HCEC 1CT (cell line): ENCODE data around the gene TBC1D3B.
"Not testable (repeated sequence)": the region's sequence is repeated elsewhere in the genome, so short reads cannot be mapped to it uniquely, and the experiment has no call there.

Experiments
- DNase-seq: peaks from one replicate; pipeline ENCODE4 v3.0.0-alpha.2; 2017

Gene TBC1D3B

DNA sequence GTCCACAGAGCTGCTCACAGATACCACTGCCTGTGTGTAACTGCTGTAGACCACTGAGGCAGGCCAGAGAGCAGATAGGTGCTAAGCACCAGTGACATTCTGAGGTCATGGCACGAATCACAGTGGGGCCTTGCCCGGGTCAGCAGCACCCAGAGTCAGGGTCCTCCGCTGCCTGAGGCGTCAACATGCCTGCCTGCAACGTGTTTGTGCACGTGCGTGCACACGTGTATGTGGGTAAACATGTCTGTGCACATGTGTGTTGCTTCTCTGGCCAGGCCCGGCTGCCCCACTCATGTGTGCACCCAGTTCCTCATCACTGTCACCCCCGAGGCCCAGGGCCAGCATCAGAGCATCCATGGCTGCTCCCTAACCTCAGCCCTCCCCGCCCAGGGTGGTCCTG is at the start of gene TBC1D3B:
Gene TBC1D3B, minus strand, starts transcription at position 101 of the 400 bp plus-strand sequence. CDS start 1,586 bp downstream, outside the sequence.
- not testable (repeated sequence) for DNase-seq

DNA sequence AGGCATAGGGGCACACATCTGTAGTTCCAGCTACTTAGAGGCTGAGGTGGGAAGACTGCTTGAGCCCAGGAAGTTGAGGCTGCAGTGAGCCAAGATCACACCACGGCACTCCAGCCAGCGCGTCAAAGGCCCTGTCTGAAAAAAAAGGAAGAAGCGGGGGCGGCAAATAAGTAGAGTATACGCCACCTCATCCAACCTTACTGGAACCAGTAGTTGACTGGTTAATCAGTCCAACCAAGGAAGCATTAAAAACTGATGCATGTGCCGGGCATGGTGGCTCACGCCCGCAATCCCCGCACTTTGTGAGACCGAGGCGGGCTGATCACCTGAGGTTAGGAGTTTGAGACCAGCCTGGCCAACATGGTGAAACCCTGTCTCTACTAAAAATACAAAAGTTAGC is 46.5 kb upstream of the TBC1D3B start:
- not testable (repeated sequence) for DNase-seq

DNA sequence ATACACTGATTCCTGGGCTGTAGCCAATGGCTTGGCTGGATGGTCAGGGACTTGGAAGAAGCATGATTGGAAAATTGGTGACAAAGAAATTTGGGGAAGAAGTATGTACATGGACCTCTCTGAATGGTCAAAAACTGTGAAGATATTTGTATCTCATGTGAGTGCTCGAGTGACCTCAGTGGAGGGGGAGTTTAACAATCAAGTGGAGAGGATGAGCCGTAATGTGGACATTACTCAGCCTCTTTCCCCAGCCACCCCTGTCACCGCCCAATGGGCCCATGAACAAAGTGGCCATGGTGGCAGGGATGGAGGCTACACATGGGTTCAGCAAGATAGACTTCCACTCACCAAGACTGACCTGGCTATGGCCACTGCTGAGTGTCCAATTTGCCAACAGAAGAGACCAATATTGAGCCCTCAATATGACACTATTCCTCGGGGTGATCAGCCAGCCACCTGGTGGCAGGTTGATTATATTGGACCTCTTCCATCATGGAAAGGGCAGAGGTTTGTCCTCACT is 45.2 kb upstream of the TBC1D3B start:
- not testable (repeated sequence) for DNase-seq

DNA sequence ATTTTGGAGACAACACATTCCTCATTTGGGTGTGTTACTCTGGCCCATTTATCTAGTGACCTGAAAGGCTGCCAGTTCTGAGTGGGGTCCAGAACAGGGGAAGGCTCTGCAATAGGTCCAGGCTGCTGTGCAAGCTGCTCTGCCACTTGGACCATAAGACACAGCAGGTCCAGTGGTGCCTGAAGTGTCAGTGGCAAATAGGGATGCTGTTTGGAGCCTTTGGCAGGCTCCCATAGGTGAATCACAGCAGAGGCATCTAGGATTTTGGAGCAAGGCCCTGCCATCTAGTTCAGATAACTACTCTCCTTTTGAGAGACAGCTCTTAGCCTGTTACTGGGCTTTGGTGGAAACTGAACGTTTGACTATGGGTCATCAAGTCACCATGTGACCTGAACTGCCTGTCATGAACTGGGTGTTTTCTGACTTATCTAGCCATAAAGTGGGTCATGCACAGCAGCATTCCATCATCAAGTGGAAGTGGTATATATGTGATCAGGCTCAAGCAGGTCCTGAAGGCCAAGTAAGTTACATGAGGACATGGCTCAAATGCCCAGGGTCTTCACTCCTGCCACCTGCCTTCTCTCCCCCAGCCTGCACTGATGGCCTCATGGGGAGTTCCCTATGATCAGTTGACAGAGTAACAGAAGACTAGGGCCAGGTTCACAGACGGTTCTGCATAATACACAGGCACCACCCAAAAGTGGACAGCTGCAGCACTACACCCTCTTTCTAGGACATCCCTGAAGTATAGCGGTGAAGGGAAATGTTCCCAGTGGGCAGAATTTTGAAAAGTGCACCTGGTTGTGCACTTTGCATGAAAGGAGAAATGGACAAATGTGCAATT is 44.5 kb upstream of the TBC1D3B start:
- not testable (repeated sequence) for DNase-seq

DNA sequence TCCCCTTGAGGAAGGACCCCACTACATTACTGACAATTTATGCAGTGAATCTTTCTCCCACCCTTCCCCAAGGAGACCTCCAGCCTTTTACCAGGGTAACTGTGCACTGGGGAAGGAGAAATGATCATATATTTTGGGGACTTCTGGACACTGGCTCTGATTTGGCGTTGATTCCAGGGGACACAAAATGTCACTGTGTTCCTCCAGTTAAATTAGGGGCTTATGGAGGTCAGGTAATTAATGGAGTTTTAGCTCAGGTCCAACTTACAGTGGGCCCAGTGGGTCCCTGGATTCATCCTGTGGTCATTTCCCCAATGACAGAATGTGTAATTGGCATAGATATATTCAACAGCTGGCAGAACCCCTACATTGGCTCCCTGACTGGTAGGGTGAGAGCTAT is 43.1 kb upstream of the TBC1D3B start:
- not testable (repeated sequence) for DNase-seq

DNA sequence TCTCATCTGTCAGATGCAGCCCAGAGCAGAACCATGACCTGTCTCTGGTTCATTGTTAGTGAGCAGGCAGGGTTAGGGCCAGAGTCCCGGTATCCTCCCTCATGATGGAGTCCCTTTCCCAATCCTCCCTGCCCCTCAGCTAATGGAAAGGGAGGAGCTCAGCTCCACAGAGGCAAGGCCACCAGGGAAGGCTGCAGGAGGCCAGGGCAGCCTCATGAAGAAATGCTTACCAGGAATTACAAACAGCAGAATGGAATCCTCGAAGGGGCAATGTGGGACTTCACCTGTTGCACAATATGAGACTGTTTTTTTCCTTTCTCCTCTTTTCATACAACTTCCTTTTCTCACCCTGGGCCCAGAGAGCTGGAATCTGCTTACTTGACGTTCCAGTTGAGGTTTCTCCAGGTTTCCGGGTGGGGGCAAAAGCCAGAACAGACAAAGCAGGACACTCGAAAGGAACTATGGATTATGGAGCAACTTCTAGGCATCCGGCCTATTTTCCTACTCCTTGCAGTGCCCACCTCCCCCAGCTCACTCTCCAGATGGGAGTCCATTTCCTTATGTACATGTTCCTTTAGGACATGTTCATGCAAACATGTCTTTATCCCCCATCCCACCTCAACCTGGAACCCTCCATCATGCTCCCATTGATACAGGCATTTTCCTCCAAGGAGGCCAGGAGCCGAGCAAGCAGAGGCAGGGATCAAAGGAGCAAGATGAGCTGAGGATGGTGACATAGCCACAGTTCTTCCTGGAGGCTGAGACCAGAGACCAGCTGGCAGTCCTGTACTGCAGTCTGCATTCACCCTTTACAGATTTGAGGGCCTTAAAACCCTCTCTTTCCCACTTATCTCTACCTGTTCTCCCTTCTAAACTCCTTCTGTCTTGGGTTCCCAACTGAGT is 39.2 kb upstream of the TBC1D3B start:
- DNase-seq: not testable (repeated sequence)

DNA sequence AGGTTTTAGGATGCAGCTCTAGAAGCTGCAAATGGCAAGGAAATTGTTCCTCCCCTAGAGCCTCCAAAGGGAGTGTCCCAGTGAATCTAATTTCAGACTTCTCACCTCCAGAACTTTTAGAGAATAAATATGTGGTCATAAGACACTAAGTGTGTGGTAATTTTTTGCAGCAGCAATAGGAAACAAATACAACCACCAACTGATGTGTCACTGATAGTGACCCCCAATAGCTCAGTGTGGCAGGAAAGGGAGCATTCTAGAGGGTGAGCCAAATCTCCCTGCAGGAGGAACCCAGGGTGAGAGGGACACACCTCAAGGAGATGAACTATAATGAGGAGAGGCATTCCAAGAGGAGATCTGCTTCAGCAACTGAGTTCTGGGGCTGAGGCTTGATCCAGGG is 38.5 kb upstream of the TBC1D3B start:
- DNase-seq: no peak

DNA sequence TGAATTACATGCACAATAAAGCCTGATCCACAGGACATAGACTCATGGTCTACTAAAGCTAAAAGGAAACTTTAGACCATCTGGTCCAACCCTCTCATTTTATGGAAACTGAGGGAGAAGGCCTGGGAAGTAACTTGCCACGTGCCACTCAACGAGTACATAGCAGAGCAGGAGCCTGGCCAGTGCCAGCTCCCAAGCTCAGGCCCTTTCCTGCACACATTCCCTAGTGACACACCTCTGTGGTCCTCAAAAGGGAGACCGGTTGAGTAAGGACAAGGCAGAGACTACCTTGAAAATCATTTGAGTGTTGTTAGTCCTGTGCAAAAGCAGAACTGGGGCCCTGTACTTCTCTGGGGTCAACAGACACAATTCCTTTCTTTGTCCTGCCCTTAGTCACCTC is 37.3 kb upstream of the TBC1D3B start:
- no peak for DNase-seq

DNA sequence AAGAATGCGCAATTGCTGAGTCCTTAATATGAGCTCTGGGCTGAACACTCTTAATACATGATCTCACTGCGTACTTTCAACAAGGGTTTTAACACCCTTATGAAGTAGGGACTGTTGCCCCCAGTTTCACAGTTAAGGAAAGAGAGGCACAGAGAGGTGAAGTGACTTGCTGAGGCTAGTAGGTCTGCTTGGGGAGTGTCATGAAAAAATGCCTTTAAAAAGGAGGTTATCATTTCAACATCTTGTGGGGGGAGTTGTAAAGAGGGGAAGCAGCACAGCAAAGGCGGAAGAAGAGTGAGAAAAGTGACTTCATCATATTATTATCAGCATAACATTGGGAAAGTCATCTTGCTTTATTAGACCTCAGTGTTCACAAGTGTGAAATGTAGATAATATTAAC is 36.5 kb upstream of the TBC1D3B start:
- no peak for DNase-seq

DNA sequence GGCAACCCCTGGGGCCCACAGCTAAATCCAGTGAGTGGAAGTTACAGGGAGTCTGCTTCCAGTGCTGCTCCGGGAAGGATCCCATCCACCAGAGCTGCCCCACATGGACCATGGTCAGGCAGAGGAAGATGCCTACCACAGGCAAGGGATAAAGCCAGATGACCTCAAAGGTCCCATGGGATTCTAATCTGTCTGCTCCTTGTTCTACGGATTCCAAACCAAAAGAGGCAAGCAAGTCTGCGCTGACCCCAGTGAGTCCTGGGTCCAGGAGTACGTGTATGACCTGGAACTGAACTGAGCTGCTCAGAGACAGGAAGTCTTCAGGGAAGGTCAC is 35.8 kb upstream of the TBC1D3B start:
- no peak for DNase-seq

DNA sequence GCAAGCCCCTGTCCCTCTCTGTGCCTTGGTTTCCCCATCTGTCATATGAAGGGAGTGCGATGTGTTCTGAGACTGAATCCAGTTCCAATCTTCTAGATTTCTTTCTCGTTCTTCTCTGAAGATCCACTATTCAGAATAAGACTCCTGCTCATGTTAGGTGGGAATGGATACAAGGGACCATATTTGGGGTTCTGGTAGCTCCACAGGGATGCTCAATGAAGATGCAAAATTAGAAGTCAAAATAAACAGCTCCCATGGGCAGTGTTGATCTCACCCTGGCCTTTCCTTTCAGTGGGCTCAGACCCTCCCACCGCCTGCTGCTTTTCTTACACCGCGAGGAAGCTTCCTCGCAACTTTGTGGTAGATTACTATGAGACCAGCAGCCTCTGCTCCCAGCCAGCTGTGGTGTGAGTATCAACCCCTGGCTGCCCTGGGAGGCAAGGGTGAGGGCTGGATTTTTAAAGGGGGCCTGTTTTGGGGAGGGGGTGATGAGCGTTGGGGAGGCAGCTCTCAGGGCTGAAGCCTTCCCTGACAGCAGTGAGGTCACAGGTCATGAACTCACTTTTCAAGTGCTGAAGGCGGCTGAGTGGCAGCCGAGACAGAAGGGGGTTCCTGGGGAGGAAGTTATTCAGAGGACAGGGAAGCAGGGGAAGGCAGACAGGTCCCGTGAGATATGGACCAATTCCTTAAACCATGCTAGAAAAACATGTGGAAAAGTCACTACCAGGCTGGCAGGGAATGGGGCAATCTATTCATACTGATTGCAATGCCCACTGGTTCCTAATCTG is 35.2 kb upstream of the TBC1D3B start:
- not testable (repeated sequence) for DNase-seq

DNA sequence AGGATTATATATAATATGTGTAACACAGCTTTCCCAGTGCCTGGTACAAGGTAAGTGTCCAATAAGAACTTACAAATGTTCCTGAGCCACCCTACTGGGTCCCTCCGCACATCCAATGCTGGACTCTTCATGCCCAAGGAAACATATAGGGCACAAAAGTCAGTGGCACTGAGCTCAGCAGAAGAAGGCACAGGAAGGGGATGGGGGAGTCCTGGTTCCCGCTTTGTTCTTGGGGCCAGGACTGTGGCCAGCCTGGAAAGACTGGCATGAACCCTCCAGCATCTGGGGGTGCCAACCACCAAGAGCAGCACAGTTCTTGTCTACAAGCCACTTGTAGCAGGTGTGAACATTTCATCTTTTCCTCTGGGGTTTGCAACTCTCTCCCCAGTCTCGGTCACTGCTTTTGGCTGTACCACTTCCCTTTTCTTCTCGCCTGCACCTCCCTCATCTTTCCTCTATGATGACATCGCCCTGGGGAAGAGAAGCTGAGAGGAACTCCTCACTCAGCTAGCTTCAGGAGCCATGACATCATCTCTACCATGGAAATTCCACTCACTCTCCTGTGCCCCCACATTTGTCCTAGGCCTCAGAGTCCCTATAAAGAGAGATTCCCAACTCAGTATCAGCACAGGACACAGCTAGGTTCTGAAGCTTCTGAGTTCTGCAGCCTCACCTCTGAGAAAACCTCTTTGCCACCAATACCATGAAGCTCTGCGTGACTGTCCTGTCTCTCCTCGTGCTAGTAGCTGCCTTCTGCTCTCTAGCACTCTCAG is 34.2 kb upstream of the TBC1D3B start, which contains the start of gene CCL4L2:
Gene CCL4L2, plus strand, starts transcription at position 625 of the 773 bp plus-strand sequence.
- not testable (repeated sequence) for DNase-seq

DNA sequence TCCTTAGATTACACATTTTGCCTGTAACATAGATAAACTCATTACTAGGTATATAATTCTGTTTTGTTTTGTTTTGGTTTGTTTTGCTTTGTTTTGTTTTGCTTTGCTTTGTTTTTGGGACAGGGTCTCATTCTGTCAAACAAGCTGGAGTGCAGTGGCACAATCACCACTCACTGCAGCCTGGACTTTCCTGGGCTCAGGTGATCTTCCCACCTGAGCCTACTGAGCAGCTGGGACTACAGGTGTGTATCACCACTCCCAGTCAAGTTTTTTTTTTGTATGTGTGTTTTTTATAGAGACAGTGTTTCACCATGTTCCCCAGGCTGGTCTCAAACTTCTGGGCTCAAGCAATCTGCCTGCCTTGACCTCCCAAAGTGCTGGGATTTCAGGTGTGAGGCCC is 33.1 kb upstream of the TBC1D3B start:
- no peak for DNase-seq

DNA sequence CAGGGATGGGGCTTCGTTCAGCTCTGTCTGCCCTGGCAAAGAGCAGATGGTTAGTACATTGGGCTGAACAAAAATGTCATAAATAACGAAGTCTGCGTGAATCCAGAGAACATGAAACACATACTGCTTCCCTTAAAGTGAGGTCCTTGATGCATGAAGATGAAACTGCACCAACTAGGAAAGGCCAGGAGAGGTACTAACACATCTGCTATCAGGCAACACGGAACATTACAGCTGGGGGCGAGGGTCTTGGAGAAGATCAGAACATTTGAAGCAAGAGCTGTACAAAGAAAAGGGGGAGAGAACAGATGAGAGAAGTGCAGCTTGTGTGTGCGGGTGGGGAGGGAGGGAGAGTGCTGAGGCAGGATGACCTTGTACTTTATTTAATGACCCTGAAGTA is 30.9 kb upstream of the TBC1D3B start:
- DNase-seq: not testable (repeated sequence)

DNA sequence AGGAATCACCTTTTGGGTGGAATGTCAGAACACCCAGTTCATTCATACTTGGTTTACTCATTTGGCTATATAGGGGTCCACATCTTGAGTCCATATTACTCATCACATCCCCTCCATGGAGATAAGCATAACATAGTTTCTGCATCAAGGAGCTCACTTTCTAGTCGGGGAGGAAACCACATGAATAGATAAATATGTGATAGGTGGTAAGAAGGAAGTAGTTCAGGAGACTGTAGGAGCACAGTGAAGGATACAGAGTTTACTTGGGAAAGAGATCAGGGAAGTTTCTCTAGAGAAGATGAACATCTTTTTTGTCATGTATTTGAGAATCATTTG is 30.0 kb upstream of the TBC1D3B start:
- not testable (repeated sequence) for DNase-seq

DNA sequence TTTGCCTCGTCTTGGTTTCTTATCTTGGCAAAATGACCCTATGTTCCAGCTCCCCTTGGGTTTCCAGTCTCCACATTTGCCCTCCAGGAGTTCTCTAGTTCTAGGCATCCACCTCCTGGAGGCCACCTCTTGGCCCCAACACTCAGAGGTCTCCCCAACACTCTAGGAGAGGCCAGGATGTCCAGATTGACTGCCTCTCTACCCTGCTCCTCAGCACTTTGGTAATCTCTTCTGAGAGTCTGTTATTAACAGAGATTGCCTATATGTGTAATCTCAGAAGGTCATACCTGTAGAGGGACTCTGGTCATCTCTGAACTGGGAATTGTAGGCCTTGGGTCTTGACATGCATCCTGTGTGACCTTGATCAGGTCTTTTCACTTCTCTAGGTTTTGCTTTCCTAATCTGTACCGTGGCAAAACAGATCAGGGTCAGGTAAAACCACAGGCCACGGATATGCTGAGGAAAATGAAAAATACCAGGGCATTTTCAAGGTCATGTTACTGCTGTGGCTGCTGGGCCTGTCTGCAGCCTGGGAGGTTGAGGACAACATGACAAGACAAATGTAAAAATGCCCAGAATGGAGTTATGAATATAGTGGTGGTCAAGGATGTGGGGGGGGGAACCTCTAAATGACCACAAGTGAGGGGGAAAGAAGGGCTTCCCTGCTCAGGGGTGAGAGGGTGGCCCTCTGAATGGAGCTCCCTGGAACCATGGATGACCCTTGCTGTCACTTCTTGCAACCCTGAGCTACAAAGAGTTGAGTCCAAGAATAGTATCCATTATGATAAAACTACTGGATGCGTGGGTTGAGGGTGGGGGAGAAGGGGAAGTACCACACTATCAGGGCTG is 29.4 kb upstream of the TBC1D3B start:
- no peak for DNase-seq

DNA sequence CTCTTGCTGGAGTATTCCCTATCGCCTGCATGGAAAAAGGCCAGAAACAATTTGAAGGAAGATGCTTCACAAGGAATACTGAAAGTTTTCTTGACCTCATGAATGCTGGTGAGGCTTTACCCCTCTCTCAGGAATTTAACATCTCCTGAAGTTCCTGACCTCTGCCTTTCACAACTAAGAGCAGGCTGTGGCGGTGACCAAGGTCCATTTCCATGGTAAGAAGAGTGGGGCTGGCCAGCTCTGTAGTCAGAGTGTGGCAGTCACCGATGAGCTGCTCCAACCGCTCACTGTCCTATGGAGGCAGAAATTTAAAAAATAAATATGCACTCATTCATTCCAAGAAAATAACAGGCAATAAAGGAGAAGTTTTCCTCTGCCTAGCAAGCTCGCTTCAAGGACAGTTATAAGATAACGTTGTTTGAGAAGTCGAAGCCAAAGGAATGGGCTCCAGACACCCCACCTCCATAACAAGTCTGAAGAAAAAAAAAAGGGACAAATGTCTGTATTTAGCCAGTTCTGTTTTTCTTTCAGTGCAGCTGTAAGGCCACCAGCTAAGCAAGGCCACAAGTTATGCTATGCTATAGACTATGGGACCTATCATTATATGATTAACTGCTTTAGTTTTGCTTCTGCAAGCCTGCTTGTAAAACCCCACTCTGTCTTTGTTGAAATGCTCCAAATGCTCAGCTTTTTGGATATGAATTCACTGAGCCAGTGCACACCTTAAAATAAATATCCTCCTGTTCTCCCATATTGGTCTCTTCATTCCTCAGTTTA is 28.5 kb upstream of the TBC1D3B start:
- DNase-seq: no peak

DNA sequence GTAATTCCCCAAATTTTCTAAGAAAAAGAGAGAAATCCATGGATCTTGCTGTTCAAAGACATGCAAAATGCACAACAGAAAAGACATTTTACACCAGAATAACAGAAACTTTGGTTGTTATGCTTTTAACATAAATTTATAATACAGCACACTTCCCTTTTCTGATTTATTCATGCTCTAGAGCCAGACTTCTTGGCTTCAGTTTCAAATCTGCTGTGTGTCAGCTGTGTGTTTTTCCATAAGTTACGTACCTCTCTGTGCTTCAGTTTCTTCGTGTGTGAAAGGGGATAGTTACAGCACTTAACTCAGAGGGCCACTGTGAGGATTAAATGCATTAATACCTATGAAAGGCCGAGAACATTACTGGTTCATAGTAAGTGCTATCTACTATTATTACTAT is 26.9 kb upstream of the TBC1D3B start:
- DNase-seq: no peak

DNA sequence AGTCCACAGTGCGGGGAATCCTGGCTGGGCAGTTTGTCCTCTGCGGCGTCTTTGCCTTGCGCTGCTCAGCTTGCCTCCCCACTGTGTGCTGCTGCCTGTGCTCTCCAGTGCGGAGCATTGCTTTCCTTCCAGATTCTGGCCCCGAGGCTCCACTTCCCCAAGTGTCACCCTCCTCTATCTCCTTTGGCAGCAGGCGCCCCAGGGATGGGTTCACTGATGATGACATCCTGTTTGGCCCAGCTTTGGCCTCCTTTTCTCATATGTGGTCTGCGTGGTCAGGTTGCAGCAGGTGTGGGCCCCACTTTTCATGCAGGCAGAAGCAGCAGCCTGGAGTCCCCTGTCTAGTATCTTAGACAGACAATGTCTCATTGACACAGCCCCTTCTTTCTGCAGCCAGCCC is 25.1 kb upstream of the TBC1D3B start:
- DNase-seq: not testable (repeated sequence)

DNA sequence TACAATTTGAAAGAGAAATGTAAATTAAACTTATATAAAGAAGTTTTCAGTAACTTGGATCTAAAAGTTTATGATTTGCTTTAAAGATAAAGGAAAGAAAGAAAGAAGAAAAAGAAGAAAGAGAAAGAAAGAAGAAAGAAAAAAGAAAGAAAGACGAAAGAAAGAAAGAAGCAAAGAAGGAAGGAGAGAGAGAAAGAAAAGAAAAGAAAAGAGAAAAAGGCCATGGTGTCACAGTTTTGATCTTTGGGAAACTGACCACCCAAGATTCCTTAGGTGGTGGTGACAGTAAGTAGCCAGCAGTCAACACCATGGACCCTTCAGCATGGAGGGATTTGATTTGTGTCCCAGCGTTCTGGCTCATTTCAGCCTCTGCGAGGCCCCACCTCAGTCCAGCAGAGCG is 24.7 kb upstream of the TBC1D3B start:
- DNase-seq: not testable (repeated sequence)
